Neural progenitor cell (in vitro differentiated cells): ENCODE results near the gene PATJ. TPM values are rescaled to one million over a fixed set of nuclear protein-coding genes. Genes with fewer than 3 reads are reported as not detected.

Source experiments
- DNase-seq: peaks from one replicate; pipeline ENCODE4 v3.0.0-alpha.2; 2016; ENCODE audit warnings: low spot score
- H2AFZ ChIP-seq: fragments of 200-600 bp; sonication (generic); replicated peaks from 2 replicates; pipeline ENCODE4 v1.6.1; 2016; ENCODE audit warnings: antibody characterized with exemption
- H3F3A ChIP-seq: fragments of 200-600 bp; sonication (generic); 2 replicates; pipeline ENCODE4 v1.6.1; 2016; ENCODE audit warnings: antibody characterized with exemption, low read depth
- H3K27ac ChIP-seq: fragments of 200-600 bp; sonication (generic); 2 replicates; pipeline ENCODE4 v1.5.1; 2016; ENCODE audit warnings: mild to moderate bottlenecking
- H3K27me3 ChIP-seq: fragments of 200-600 bp; sonication (generic); 2 replicates; pipeline ENCODE4 v1.6.1; 2016; ENCODE audit warnings: mild to moderate bottlenecking, moderate library complexity
- H3K36me3 ChIP-seq: fragments of 200-600 bp; sonication (generic); 2 replicates; pipeline ENCODE4 v1.5.1; 2016
- H3K4me1 ChIP-seq: fragments of 200-600 bp; sonication (generic); 2 replicates; pipeline ENCODE4 v1.6.1; 2016; ENCODE audit warnings: mixed run types
- H3K4me2 ChIP-seq: fragments of 200-600 bp; sonication (generic); 2 replicates; pipeline ENCODE4 v1.6.1; 2016
- H3K4me3 ChIP-seq: fragments of 200-600 bp; sonication (generic); 2 replicates; pipeline ENCODE4 v1.5.1; 2016
- H3K79me2 ChIP-seq: fragments of 200-600 bp; sonication (generic); 2 replicates; pipeline ENCODE4 v1.6.1; 2016; ENCODE audit warnings: low read depth
- H3K9ac ChIP-seq: fragments of 200-600 bp; sonication (generic); 2 replicates; pipeline ENCODE4 v1.6.1; 2016
- H3K9me3 ChIP-seq: fragments of 200-600 bp; sonication (generic); 2 replicates; pipeline ENCODE4 v1.5.1; 2016; ENCODE audit warnings: low read depth
- H4K20me1 ChIP-seq: fragments of 200-600 bp; sonication (generic); 2 replicates; pipeline ENCODE4 v1.6.1; 2016; ENCODE audit warnings: low read depth
- H3K27ac Mint-ChIP-seq: 3 replicates; pipeline ENCODE4 v1.8.0; 2021; ENCODE audit warnings: mixed read lengths
- H3K27me3 Mint-ChIP-seq: 2 replicates; pipeline ENCODE4 v1.8.0; 2022; ENCODE audit warnings: low read depth, mild to moderate bottlenecking, inconsistent platforms, moderate library complexity, mixed read lengths; ENCODE audit not compliant: insufficient read depth
- H3K36me3 Mint-ChIP-seq: 3 replicates; pipeline ENCODE4 v1.8.0; 2021; ENCODE audit warnings: mixed read lengths
- H3K4me1 Mint-ChIP-seq: 3 replicates; pipeline ENCODE4 v1.8.0; 2021; ENCODE audit warnings: mixed read lengths
- H3K4me3 Mint-ChIP-seq: 3 replicates; pipeline ENCODE4 v1.8.0; 2021; ENCODE audit warnings: mild to moderate bottlenecking, moderate library complexity, mixed read lengths
- H3K9me3 Mint-ChIP-seq: 3 replicates; pipeline ENCODE4 v1.8.0; 2020; ENCODE audit warnings: mixed read lengths
- CTCF ChIP-seq: fragments of 200-600 bp; sonication (generic); IDR thresholded peaks from 2 replicates; pipeline ENCODE4 v1.5.1; 2017; ENCODE audit warnings: antibody characterized with exemption, mild to moderate bottlenecking
- EZH2 ChIP-seq: fragments of 200-600 bp; sonication (generic); IDR thresholded peaks from 2 replicates; pipeline ENCODE4 v1.6.1; 2017; ENCODE audit warnings: antibody characterized with exemption, mild to moderate bottlenecking, moderate library complexity
- EZH2phosphoT487 ChIP-seq: fragments of 200-600 bp; sonication (generic); IDR thresholded peaks from 2 replicates; pipeline ENCODE4 v1.6.1; 2017; ENCODE audit warnings: antibody characterized with exemption
- total RNA-seq: library from RNA; depleted of rRNA; stranded (reverse); fragments of >200 nt; gene quantifications from 2 replicates; pipeline ENCODE4 v1.2.3, GENCODE V29; 2015; ENCODE audit warnings: low replicate concordance

The PATJ gene
- total RNA-seq, 1 donor from 2014 or later, result 24.8 TPM

GRCh38 chr1:61953076-61953789, 211.0 kb downstream of the PATJ start:
- Histone ChIP-seq H3K36me3 (no peaks in the 10 kb centered on the region), H3K79me2 (no peaks in the 10 kb centered on the region), H3F3A (peaks cover 21% of the 10 kb centered on the region), H3K4me1 (peaks cover 30% of the 10 kb centered on the region), H3K4me2 (no peak overlapping the region), H3K27ac (no peak overlapping the region), H2AFZ (no peak overlapping the region), H3K4me3 (no peak overlapping the region), H3K9me3 (no peaks in the 10 kb centered on the region), H3K9ac (no peak overlapping the region), H4K20me1 (no peaks in the 10 kb centered on the region), H3K27me3 (no peaks in the 10 kb centered on the region)
- Mint-ChIP-seq H3K9me3 (no peaks in the 10 kb centered on the region), H3K36me3 (peaks cover 5% of the 10 kb centered on the region), H3K4me3 (peak overlapping the region; percentile 65), H3K27ac (no peak overlapping the region), H3K27me3 (no peaks in the 10 kb centered on the region), H3K4me1 (peaks cover 45% of the 10 kb centered on the region)
- TF ChIP-seq EZH2phosphoT487, result no peak
- DNase-seq, result no peak

- H3K4me1 Mint-ChIP-seq, result peaks cover 46% of the 10 kb centered on the region
Observed at GRCh38 chr1:61953790-61954150, 211.5 kb downstream of the PATJ start.

GRCh38 chr1:61955261-61955660, 213.0 kb downstream of the PATJ start:
- Mint-ChIP-seq H3K4me3 (no peak overlapping the region), H3K9me3 (no peaks in the 10 kb centered on the region), H3K27me3 (no peaks in the 10 kb centered on the region), H3K27ac (no peak overlapping the region), H3K36me3 (peaks cover 5% of the 10 kb centered on the region), H3K4me1 (peaks cover 49% of the 10 kb centered on the region)
- H3K36me3 ChIP-seq, result no peaks in the 10 kb centered on the region
- no peaks in the 10 kb centered on the region for H4K20me1 ChIP-seq
- H3K79me2 ChIP-seq, result no peaks in the 10 kb centered on the region
- no peak overlapping the region for H2AFZ ChIP-seq
- H3K4me2 ChIP-seq, result no peak overlapping the region
- H3F3A ChIP-seq, result peaks cover 21% of the 10 kb centered on the region
- no peak overlapping the region for H3K27ac ChIP-seq
- no peak overlapping the region for H3K4me3 ChIP-seq
- H3K9ac ChIP-seq, result no peak overlapping the region
- no peaks in the 10 kb centered on the region for H3K27me3 ChIP-seq
- TF ChIP-seq EZH2 (no peak), CTCF (no peak)
- DNase-seq, result no peak
- peaks cover 30% of the 10 kb centered on the region for H3K4me1 ChIP-seq
- H3K9me3 ChIP-seq, result no peaks in the 10 kb centered on the region

More at GRCh38 chr1:61953790-61954150, 211.5 kb downstream of the PATJ start:
- TF ChIP-seq EZH2phosphoT487, result no peak
- no peak for TF ChIP-seq CTCF
- no peak for TF ChIP-seq EZH2
- H3K9me3 Mint-ChIP-seq, result no peaks in the 10 kb centered on the region
- no peaks in the 10 kb centered on the region for H3K36me3 ChIP-seq
- H3K9me3 ChIP-seq, result no peaks in the 10 kb centered on the region
- no peak for DNase-seq
- H3K27ac Mint-ChIP-seq, result peak overlapping the region; percentile 43
- peaks cover 5% of the 10 kb centered on the region for H3K36me3 Mint-ChIP-seq
- peaks cover 30% of the 10 kb centered on the region for H3K4me1 ChIP-seq
- no peak overlapping the region for H3K4me2 ChIP-seq
- H3K4me3 ChIP-seq, result no peak overlapping the region
- no peaks in the 10 kb centered on the region for H3K27me3 ChIP-seq
- no peaks in the 10 kb centered on the region for H3K27me3 Mint-ChIP-seq
- H3K27ac ChIP-seq, result no peak overlapping the region
- no peaks in the 10 kb centered on the region for H3K79me2 ChIP-seq
- H2AFZ ChIP-seq, result no peak overlapping the region
- peak overlapping the region; percentile 65 for H3K4me3 Mint-ChIP-seq
- H4K20me1 ChIP-seq, result no peaks in the 10 kb centered on the region
- peaks cover 21% of the 10 kb centered on the region for H3F3A ChIP-seq
- H3K9ac ChIP-seq, result no peak overlapping the region

GRCh38 chr1:61956016-61956645, 213.9 kb downstream of the PATJ start:
- no peak overlapping the region for H3K4me3 ChIP-seq
- no peak overlapping the region for H2AFZ ChIP-seq
- no peak for DNase-seq
- H3K9me3 Mint-ChIP-seq, result no peaks in the 10 kb centered on the region
- peak overlapping the region; percentile 33 for H3K9ac ChIP-seq
- H3K9me3 ChIP-seq, result no peaks in the 10 kb centered on the region
- no peaks in the 10 kb centered on the region for H3K79me2 ChIP-seq
- no peak overlapping the region for H3K4me3 Mint-ChIP-seq
- H3K36me3 ChIP-seq, result no peaks in the 10 kb centered on the region
- H3K27ac ChIP-seq, result no peak overlapping the region
- H3K4me1 Mint-ChIP-seq, result peaks cover 43% of the 10 kb centered on the region
- no peaks in the 10 kb centered on the region for H4K20me1 ChIP-seq
- H3K36me3 Mint-ChIP-seq, result peaks cover 6% of the 10 kb centered on the region
- no peak overlapping the region for H3K4me2 ChIP-seq
- no peak for TF ChIP-seq EZH2phosphoT487
- TF ChIP-seq EZH2, result no peak
- no peak for TF ChIP-seq CTCF
- peaks cover 24% of the 10 kb centered on the region for H3K4me1 ChIP-seq
- H3F3A ChIP-seq, result peaks cover 14% of the 10 kb centered on the region
- H3K27ac Mint-ChIP-seq, result no peak overlapping the region
- no peaks in the 10 kb centered on the region for H3K27me3 ChIP-seq
- H3K27me3 Mint-ChIP-seq, result no peaks in the 10 kb centered on the region
